Ovary (tissue), 3 donors: ENCODE data around the gene BCL2L15.

ENCODE experiments used
- POLR2A ChIP-seq: fragments of 450-650 bp; IDR thresholded peaks from one replicate; pipeline ENCODE4 v1.6.1; 2017; ENCODE audit warnings: antibody characterized with exemption, mild to moderate bottlenecking, moderate library complexity
- TF ChIP-seq, protein P1 (sequence below), 3 donors: fragments of 450-650 bp in 2 of 3; fragments of 200-600 bp in 1 of 3; IDR thresholded peaks; one replicate each; pipeline versions ENCODE4 v1.5.1 to v1.8.0; 2016 to 2022; ENCODE audit warnings: antibody characterized with exemption in 3 of 3, mild to moderate bottlenecking in 1 of 3
- donor health status: DM: no; HTN: no; CAD: no.

DNA sequence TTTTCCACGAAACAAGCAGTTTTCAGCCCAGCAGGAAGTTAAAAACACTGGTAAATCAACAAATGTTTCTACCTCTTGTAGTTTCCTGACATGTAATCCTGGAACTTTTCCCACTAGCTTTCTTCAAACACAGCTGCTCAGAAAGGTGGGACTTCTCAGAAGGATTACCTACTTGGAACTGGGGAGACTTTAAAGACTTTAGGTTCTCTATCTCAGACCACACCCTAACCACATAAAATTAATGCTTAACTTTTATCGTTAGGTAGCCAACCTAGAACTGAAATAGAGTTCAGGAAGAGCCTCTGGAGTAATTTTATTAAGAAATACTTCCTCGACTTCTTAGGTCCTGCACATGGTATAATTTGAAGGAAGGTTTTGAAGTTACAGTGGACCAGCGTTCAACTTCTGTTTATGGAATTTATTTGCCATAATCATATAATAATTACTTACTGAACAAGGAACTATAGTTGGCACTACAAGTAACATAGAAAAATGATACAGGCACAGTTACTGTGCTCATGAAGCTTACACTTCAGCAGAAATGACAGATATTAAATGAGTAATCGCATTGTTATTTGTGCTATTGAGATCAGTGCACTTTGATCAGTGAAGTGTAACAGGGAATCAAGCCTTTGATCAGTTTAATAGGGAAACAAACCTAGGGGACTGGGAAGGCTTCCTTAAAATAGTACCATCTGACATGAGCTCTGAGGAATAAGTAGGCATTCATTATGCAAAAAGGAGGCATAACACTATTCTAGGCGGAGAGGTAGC is at the start of gene BCL2L15:
- TF ChIP-seq, protein P1, sequence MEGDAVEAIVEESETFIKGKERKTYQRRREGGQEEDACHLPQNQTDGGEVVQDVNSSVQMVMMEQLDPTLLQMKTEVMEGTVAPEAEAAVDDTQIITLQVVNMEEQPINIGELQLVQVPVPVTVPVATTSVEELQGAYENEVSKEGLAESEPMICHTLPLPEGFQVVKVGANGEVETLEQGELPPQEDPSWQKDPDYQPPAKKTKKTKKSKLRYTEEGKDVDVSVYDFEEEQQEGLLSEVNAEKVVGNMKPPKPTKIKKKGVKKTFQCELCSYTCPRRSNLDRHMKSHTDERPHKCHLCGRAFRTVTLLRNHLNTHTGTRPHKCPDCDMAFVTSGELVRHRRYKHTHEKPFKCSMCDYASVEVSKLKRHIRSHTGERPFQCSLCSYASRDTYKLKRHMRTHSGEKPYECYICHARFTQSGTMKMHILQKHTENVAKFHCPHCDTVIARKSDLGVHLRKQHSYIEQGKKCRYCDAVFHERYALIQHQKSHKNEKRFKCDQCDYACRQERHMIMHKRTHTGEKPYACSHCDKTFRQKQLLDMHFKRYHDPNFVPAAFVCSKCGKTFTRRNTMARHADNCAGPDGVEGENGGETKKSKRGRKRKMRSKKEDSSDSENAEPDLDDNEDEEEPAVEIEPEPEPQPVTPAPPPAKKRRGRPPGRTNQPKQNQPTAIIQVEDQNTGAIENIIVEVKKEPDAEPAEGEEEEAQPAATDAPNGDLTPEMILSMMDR (IDR thresholded peaks at IDR 0.05), result no peak
- no peak for TF ChIP-seq POLR2A
